GM19238 (cell line): ENCODE results near the gene ARHGAP22.
"Not testable (repeated sequence)": the region's sequence is repeated elsewhere in the genome, so short reads cannot be mapped to it uniquely, and the experiment has no call there.

ENCODE experiments used
- DNase-seq: peaks from one replicate; pipeline ENCODE4 v3.0.0; 2011; ENCODE audit warnings: low spot score; ENCODE audit not compliant: insufficient read length

The ARHGAP22 gene

GRCh38 chr10:48437546-48437945, 167.3 kb downstream of the ARHGAP22 start:
- no peak for DNase-seq

- no peak for DNase-seq
Observed at GRCh38 chr10:48431871-48432270, 173.0 kb downstream of the ARHGAP22 start.

- no peak for DNase-seq
Observed at GRCh38 chr10:48430402-48430993, 174.4 kb downstream of the ARHGAP22 start.

GRCh38 chr10:48429309-48429708, 175.6 kb downstream of the ARHGAP22 start:
- DNase-seq, result no peak

- DNase-seq, result no peak
Observed at GRCh38 chr10:48428896-48429295, 176.0 kb downstream of the ARHGAP22 start.

- DNase-seq, result no peak
Observed at GRCh38 chr10:48423884-48424283, 181.0 kb downstream of the ARHGAP22 start.

GRCh38 chr10:48421862-48422261, 183.0 kb downstream of the ARHGAP22 start:
- DNase-seq, result not testable (repeated sequence)

GRCh38 chr10:48419714-48420113, 185.2 kb downstream of the ARHGAP22 start:
- no peak for DNase-seq

- DNase-seq, result no peak
Observed at GRCh38 chr10:48418189-48418788, 186.6 kb downstream of the ARHGAP22 start.

- no peak for DNase-seq
Observed at GRCh38 chr10:48417374-48417773, 187.5 kb downstream of the ARHGAP22 start.

- DNase-seq, result no peak
Observed at GRCh38 chr10:48416584-48417232, 188.2 kb downstream of the ARHGAP22 start.

GRCh38 chr10:48414778-48415177, 190.1 kb downstream of the ARHGAP22 start:
- no peak for DNase-seq

- DNase-seq, result no peak
Observed at GRCh38 chr10:48414160-48414559, 190.7 kb downstream of the ARHGAP22 start.

- DNase-seq, result no peak
Observed at GRCh38 chr10:48412933-48413332, 191.9 kb downstream of the ARHGAP22 start.

- no peak for DNase-seq
Observed at GRCh38 chr10:48412081-48412480, 192.8 kb downstream of the ARHGAP22 start.

- DNase-seq, result no peak
Observed at GRCh38 chr10:48411510-48411909, 193.4 kb downstream of the ARHGAP22 start.

GRCh38 chr10:48410503-48410902, 194.4 kb downstream of the ARHGAP22 start:
- no peak for DNase-seq

GRCh38 chr10:48406658-48407057, 198.2 kb downstream of the ARHGAP22 start:
- no peak for DNase-seq

- DNase-seq, result no peak
Observed at GRCh38 chr10:48406204-48406603, 198.7 kb downstream of the ARHGAP22 start.

GRCh38 chr10:48404646-48405045, 200.2 kb downstream of the ARHGAP22 start:
- no peak for DNase-seq

GRCh38 chr10:48400850-48401220, 204.0 kb downstream of the ARHGAP22 start:
- DNase-seq, result no peak

GRCh38 chr10:48400129-48400849, 204.6 kb downstream of the ARHGAP22 start:
- DNase-seq, result no peak
